Measurements from ENCODE around the gene DYRK4.

DYRK4 gene

DNA sequence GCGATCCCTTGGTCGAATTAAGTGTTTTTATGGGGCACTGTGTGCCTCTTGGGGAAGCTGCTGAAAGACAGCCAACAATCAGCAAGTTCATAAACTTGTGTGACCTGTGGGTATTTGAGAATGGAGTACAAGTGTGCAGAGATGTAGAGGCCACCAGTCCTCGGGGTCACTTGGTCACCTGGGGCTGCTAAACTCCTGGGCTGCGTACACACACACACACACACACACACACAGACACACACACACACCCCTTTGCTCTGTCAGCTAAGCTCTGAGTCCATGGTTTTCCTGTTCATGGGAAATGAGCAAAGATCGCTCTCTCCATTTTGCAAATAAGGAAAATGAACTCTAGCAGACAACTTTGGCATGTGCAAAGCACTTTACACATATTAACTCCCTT is 24.5 kb downstream of the DYRK4 start:
- no peak for TF ChIP-seq Cebpa-rat (IDR thresholded peaks at IDR 0.05)

DNA sequence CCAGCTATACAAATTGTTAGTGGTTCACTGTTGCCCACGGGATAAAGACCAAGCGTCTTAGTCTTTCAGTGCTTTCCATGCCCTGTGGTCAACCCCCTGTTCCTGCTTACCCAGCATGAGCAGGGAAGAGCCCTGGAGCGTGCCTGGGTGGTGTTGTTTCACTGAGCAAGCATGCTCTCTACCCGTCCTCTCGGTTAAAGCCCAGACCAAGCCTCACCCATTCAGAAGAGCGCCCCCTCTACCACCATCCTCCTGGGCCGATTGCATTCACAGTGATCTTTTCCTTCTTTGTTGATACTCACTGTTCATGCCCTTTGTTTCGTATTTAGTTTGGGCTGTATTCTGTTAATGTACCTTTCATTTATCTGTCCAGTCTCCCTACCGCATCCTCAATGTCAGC is 25.1 kb downstream of the DYRK4 start:
- no peak overlapping the region for H3K27ac ChIP-seq
- TF ChIP-seq Cebpa-rat (IDR thresholded peaks at IDR 0.05): no peak
- H3K36me3 ChIP-seq: no peaks in the 10 kb centered on the region
- H3K9me3 ChIP-seq: no peaks in the 10 kb centered on the region
- no peak overlapping the region for H3K4me2 ChIP-seq
- H3K27me3 ChIP-seq: no peaks in the 10 kb centered on the region
- H4K20me1 ChIP-seq: no peaks in the 10 kb centered on the region
- H3K4me1 ChIP-seq: no peaks in the 10 kb centered on the region
- no peak overlapping the region for H3K9ac ChIP-seq
- H3K4me3 ChIP-seq: no peak overlapping the region

More for the DNA sequence above, 24.5 kb downstream of the DYRK4 start:
- no peaks in the 10 kb centered on the region for H3K4me1 ChIP-seq
- H3K9ac ChIP-seq: no peak overlapping the region
- H3K4me2 ChIP-seq: no peak overlapping the region
- H3K27ac ChIP-seq: no peak overlapping the region
- no peak overlapping the region for H3K4me3 ChIP-seq
- H4K20me1 ChIP-seq: no peaks in the 10 kb centered on the region
- H3K9me3 ChIP-seq: no peaks in the 10 kb centered on the region
- no peaks in the 10 kb centered on the region for H3K36me3 ChIP-seq
- no peaks in the 10 kb centered on the region for H3K27me3 ChIP-seq

DNA sequence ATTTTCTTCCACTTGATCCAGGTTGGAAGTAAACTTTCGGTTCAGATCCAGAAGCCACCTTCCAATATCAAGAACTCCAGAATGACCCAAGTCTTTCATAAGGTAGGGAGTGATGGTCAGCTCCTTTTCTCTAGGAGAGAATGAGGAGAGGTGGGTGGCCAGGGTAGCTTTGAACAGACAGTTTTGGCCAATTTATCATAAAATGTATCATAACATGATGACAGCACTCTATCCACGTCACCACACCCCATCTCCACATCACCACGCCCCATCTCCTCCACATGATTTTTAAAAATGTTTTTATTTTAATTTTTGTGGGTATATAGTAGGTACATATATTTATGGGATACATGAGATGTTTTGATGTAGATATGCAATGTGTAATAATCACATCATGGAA is 26.9 kb downstream of the DYRK4 start:
- H3K4me3 ChIP-seq: no peak overlapping the region
- H3K4me2 ChIP-seq: no peak overlapping the region

DNA sequence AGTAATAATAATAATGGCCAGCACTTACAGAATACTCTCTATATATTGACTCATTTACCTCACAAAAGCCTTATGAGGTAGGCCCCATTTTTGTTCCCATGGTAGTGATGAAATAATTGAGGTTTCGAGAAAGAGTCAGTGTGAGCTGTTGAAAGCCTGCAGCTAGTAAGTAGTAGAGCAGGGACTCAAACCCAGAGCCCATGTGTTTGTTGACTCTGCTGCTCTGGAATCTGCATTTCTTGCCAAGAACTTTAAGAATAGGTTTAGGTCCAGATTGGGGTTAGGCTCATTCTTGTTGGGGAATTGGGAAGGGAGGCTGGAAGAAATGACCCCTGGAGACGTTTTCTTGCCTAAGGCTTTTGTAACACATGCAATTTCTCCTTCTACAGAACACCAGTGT is 27.9 kb downstream of the DYRK4 start:
- no peaks in the 10 kb centered on the region for H3K36me3 ChIP-seq
- no peak overlapping the region for H3K4me3 ChIP-seq
- no peaks in the 10 kb centered on the region for H3K4me1 ChIP-seq
- no peaks in the 10 kb centered on the region for H4K20me1 ChIP-seq
- H3K27ac ChIP-seq: no peak overlapping the region
- no peak overlapping the region for H3K9ac ChIP-seq
- TF ChIP-seq Cebpa-rat (IDR thresholded peaks at IDR 0.05): no peak
- no peaks in the 10 kb centered on the region for H3K27me3 ChIP-seq
- no peak overlapping the region for H3K4me2 ChIP-seq
- no peaks in the 10 kb centered on the region for H3K9me3 ChIP-seq

More for the DNA sequence above, 26.9 kb downstream of the DYRK4 start:
- no peaks in the 10 kb centered on the region for H3K36me3 ChIP-seq
- no peaks in the 10 kb centered on the region for H3K4me1 ChIP-seq
- H3K9me3 ChIP-seq: no peaks in the 10 kb centered on the region
- TF ChIP-seq Cebpa-rat (IDR thresholded peaks at IDR 0.05): no peak
- H3K27me3 ChIP-seq: no peaks in the 10 kb centered on the region
- no peaks in the 10 kb centered on the region for H4K20me1 ChIP-seq
- H3K27ac ChIP-seq: no peak overlapping the region
- no peak overlapping the region for H3K9ac ChIP-seq

DNA sequence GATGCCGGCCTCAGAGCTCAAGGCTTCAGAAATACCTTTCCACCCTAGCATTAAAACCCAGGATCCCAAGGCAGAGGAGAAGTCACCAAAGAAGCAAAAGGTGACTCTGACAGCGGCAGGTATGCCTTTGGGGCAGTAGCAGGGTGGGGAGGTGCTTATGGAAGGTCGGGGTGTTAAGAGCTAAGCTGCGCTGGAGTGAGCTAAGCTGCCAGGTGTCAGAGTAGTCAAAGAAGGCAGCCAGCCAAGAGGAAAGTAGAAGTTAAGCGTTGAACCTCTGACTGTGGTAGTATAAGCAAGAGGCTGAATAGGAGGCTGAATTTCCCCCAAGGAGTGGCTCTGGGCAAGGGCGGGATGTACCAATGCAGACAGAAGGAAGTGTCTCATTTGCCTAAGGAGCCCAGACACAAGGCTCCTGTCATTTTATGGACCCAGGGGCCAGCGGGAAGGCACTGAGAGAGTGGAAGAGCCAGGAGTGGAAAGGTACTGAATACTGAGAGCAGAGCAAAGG is 29.2 kb downstream of the DYRK4 start:
- H3K4me3 ChIP-seq: no peak overlapping the region
- H3K27ac ChIP-seq: no peak overlapping the region
- H3K36me3 ChIP-seq: no peaks in the 10 kb centered on the region
- no peaks in the 10 kb centered on the region for H3K27me3 ChIP-seq
- no peak overlapping the region for H3K4me2 ChIP-seq
- H4K20me1 ChIP-seq: no peaks in the 10 kb centered on the region
- no peaks in the 10 kb centered on the region for H3K9me3 ChIP-seq
- no peaks in the 10 kb centered on the region for H3K4me1 ChIP-seq
- no peak for TF ChIP-seq Cebpa-rat (IDR thresholded peaks at IDR 0.05)
- H3K9ac ChIP-seq: no peak overlapping the region

DNA sequence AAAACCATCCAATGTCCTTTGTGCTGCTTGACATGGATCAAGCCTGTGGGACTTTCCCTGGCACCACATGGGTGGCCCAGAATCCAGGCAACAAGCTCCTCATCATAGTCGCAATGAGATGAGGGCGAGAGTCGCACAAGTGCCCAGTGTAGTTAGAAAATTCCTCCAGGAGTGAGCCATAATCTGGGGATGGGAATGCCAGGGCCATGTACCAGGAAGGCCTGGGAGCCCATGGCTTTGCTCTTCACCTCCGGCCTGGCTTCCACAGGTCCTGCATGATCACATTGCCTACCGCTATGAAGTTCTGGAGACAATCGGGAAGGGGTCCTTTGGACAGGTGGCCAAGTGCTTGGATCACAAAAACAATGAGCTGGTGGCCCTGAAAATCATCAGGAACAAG is 33.9 kb downstream of the DYRK4 start:
- Histone ChIP-seq H3K27me3 (no peaks in the 10 kb centered on the region; the same call in 1 of the 2 replicates), H3K27ac (no peak overlapping the region), H4K20me1 (no peaks in the 10 kb centered on the region), H3K9ac (no peak overlapping the region), H3K4me3 (no peak overlapping the region), H3K9me3 (no peaks in the 10 kb centered on the region), H3K4me2 (no peak overlapping the region), H3K36me3 (no peaks in the 10 kb centered on the region), H3K4me1 (no peaks in the 10 kb centered on the region)
- TF ChIP-seq Cebpa-rat (IDR thresholded peaks at IDR 0.05): no peak

DNA sequence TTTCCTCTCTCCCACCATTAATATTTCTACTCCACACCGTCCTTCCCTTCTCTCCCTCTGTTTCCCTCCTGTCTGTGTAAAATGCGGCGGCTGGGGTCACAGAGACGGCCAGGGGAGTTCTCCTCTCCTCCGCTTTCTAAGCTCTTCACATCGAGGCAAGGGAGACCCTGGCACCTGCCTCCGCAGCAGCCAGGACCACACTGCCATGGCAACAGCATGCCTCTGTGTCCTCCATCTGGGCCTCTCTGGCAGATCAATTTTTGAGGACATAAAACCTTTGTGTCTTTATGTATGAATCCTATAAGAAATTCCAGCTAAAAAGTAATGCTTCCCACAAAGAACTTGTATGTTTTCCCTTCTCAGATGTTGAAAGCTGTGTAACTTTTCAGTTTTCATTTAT is 41.4 kb downstream of the DYRK4 start:
- no peak for TF ChIP-seq Cebpa-rat (IDR thresholded peaks at IDR 0.05)
- Histone ChIP-seq H3K27me3 (no peaks in the 10 kb centered on the region; the same call in 1 of the 2 replicates), H3K4me1 (no peaks in the 10 kb centered on the region), H3K36me3 (no peaks in the 10 kb centered on the region), H4K20me1 (no peaks in the 10 kb centered on the region), H3K4me2 (no peak overlapping the region), H3K9me3 (no peaks in the 10 kb centered on the region), H3K27ac (no peak overlapping the region), H3K4me3 (no peak overlapping the region), H3K9ac (no peak overlapping the region)

DNA sequence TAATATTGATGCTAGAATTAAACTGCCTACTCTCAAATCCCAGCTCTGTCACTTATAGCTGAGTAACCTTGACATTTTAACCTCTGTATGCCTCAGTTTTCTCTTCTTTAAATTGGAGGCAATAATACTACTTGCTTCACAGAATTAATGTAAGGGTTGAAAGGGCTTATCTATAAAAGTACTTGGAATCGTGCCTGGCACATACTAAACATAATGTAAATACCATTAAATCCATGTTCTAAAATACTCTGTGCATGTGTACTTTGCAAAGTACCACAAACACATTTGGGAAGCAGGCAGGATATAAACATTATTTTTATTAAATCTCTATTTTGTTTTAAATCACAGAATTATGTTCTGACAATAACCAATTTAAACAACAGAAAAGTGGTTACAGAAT is 41.9 kb downstream of the DYRK4 start:
- H4K20me1 ChIP-seq: no peaks in the 10 kb centered on the region
- H3K27ac ChIP-seq: no peak overlapping the region
- no peaks in the 10 kb centered on the region for H3K36me3 ChIP-seq
- no peak overlapping the region for H3K4me2 ChIP-seq
- H3K27me3 ChIP-seq: no peaks in the 10 kb centered on the region; the same call in 1 of the 2 replicates
- no peaks in the 10 kb centered on the region for H3K9me3 ChIP-seq
- no peak for TF ChIP-seq Cebpa-rat (IDR thresholded peaks at IDR 0.05)
- no peaks in the 10 kb centered on the region for H3K4me1 ChIP-seq
- H3K4me3 ChIP-seq: no peak overlapping the region
- no peak overlapping the region for H3K9ac ChIP-seq

DNA sequence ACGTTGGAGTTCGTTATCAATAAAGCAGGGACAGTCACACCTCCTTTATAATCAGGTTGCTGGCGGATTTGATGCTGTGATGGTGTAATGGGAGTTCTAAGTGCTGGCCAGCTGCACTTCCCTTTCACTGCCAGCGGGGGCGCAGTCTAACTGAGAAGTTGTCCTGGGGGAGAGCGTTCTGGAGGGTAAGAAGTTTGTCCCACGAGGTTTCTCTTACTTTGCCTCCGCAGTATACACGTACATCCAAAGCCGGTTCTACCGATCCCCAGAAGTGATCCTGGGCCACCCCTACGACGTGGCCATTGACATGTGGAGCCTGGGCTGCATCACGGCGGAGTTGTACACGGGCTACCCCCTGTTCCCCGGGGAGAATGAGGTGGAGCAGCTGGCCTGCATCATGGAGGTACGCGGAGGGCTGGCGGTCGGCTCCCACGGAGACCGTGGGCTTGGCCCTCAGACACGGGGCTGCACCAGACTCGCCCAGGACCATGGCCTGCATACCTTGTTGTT is 42.7 kb downstream of the DYRK4 start:
- Histone ChIP-seq H3K4me1 (no peaks in the 10 kb centered on the region), H3K4me3 (peak overlapping the region; percentile 65), H3K27ac (no peak overlapping the region), H4K20me1 (no peaks in the 10 kb centered on the region), H3K27me3 (no peaks in the 10 kb centered on the region), H3K9ac (peak overlapping the region; percentile 56), H3K4me2 (peak overlapping the region; percentile 54), H3K9me3 (no peaks in the 10 kb centered on the region), H3K36me3 (no peaks in the 10 kb centered on the region)
- TF ChIP-seq Cebpa-rat (IDR thresholded peaks at IDR 0.05): no peak

DNA sequence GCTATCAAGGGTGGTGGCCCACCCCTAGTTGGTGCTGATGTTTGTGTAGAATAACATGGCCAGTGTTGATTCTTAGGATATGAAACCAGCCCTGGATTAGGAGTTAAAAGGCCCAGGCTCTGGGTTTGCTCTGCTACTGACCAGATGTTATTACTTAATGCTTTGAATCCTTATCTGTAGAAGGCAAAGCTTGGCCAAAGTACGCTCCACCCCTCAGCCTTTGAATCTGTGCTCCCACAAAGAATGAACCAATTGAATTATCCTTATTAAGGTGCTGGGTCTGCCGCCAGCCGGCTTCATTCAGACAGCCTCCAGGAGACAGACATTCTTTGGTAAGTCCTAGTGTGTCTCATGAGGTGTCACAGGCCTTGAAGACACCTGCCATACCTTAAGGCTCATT is 45.0 kb downstream of the DYRK4 start:
- H3K27me3 ChIP-seq: no peaks in the 10 kb centered on the region
- no peaks in the 10 kb centered on the region for H3K36me3 ChIP-seq
- no peaks in the 10 kb centered on the region for H4K20me1 ChIP-seq
- no peak overlapping the region for H3K9ac ChIP-seq
- no peak for TF ChIP-seq Cebpa-rat (IDR thresholded peaks at IDR 0.05)
- no peak overlapping the region for H3K27ac ChIP-seq
- no peaks in the 10 kb centered on the region for H3K9me3 ChIP-seq
- no peak overlapping the region for H3K4me3 ChIP-seq
- H3K4me1 ChIP-seq: no peaks in the 10 kb centered on the region
- no peak overlapping the region for H3K4me2 ChIP-seq

DNA sequence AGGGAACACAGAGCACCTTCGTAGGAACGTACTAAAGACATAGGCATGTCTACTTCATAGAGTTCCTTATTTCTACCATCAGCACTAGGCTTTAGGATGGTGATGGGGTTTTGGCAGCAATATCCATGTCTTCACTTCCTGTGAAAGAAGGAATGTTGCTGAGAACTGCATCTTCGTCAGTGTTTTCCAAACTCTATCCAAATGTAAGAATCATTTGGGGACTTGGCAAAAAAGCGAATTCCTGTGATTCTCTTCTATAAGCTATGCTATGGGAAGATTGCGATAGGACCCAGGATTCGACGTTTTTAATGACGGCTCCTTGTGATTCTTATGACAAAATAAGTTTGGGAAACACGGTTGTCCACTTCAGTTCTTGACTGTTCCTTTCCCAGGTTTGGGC is 47.1 kb downstream of the DYRK4 start:
- H3K4me3 ChIP-seq: no peak overlapping the region
- H3K27ac ChIP-seq: no peak overlapping the region
- no peak overlapping the region for H3K9ac ChIP-seq
- H3K27me3 ChIP-seq: no peaks in the 10 kb centered on the region
- H3K4me1 ChIP-seq: no peaks in the 10 kb centered on the region
- H3K9me3 ChIP-seq: no peaks in the 10 kb centered on the region
- H3K36me3 ChIP-seq: no peaks in the 10 kb centered on the region
- no peak overlapping the region for H3K4me2 ChIP-seq
- H4K20me1 ChIP-seq: no peaks in the 10 kb centered on the region
- no peak for TF ChIP-seq Cebpa-rat (IDR thresholded peaks at IDR 0.05)
